ENCODE results near the gene CPEB1.

- TF ChIP-seq TAF1 (IDR thresholded peaks at IDR 0.05; ENCODE audit: borderline replicate concordance, low read depth, low read length): no peak
- no peak for TF ChIP-seq POLR2A (IDR thresholded peaks at IDR 0.05; ENCODE audit: low read depth, low read length)
Measured at GRCh38 chr15:82660378-82660777, 13.2 kb upstream of the CPEB1 start.

All from GM12892 (cell line).